Right atrium auricular region (tissue), 2 donors: ENCODE data around the gene SLC25A48. TPM values are rescaled to one million over a fixed set of nuclear protein-coding genes. Genes with fewer than 3 reads are reported as not detected.
A peak's percentile ranks its signal among the peaks of the same experiment; 100 is the strongest.

Source experiments
- DNase-seq: peaks from one replicate; pipeline ENCODE4 v3.0.0-alpha.2; 2019; ENCODE audit warnings: low spot score
- H3K27ac ChIP-seq, 2 donors: fragments of 200-600 bp; sonication (generic); 1 replicate in 1 of 2; 2 replicates in 1 of 2; pipeline ENCODE4 v1.5.1; 2016 to 2019
- H3K27me3 ChIP-seq, 2 donors: fragments of 200-600 bp; sonication (generic); one replicate each; pipeline versions ENCODE4 v1.5.1 to v1.6.0; 2017 to 2019
- H3K36me3 ChIP-seq: fragments of 200-600 bp; sonication (generic); one replicate; pipeline ENCODE4 v1.5.1; 2016
- H3K4me1 ChIP-seq, 2 donors: fragments of 200-600 bp; sonication (generic); one replicate each; pipeline versions ENCODE4 v1.5.1 to v1.6.0; 2017 to 2019
- H3K4me3 ChIP-seq, 2 donors: fragments of 200-600 bp; sonication (generic); 1 replicate in 1 of 2; 2 replicates in 1 of 2; pipeline ENCODE4 v1.5.1; 2017 to 2019; ENCODE audit warnings: mild to moderate bottlenecking in 1 of 2, moderate library complexity in 1 of 2
- H3K9me3 ChIP-seq, 2 donors: fragments of 200-600 bp; sonication (generic); one replicate each; pipeline ENCODE4 v1.5.1; 2019
- CTCF ChIP-seq, 2 donors: fragments of 200-600 bp; sonication (generic); IDR thresholded peaks; one replicate each; pipeline ENCODE4 v1.5.1; 2019; ENCODE audit warnings: antibody characterized with exemption in 2 of 2
- total RNA-seq, 2 donors: library from RNA; depleted of rRNA; stranded (reverse); fragments of >200 nt; gene quantifications; one replicate each; pipeline ENCODE4 v1.1.0, GENCODE V29; 2016

Gene SLC25A48
- total RNA-seq, 2 donors from 2014 or later, result not detected

GRCh38 chr5:135823881-135824280 lies 10.6 kb upstream of the SLC25A48 start:
- DNase-seq, result no peak
- H3K9me3 ChIP-seq, result no peaks in the 10 kb centered on the region
- no peak overlapping the region for H3K4me3 ChIP-seq
- no peaks in the 10 kb centered on the region for H3K27me3 ChIP-seq
- no peaks in the 10 kb centered on the region for H3K36me3 ChIP-seq
- no peaks in the 10 kb centered on the region for H3K4me1 ChIP-seq
- TF ChIP-seq CTCF (IDR thresholded peaks at IDR 0.05), result no peak
- H3K27ac ChIP-seq, result no peak overlapping the region

- H3K9me3 ChIP-seq, result no peaks in the 10 kb centered on the region
- H3K4me3 ChIP-seq, result no peak overlapping the region
- H3K27me3 ChIP-seq, result no peaks in the 10 kb centered on the region
- no peaks in the 10 kb centered on the region for H3K36me3 ChIP-seq
- H3K4me1 ChIP-seq, result no peaks in the 10 kb centered on the region
- no peak for DNase-seq
- no peak for TF ChIP-seq CTCF (IDR thresholded peaks at IDR 0.05)
- no peak overlapping the region for H3K27ac ChIP-seq
Observed at GRCh38 chr5:135824541-135825041, 9.9 kb upstream of the SLC25A48 start.

- no peak overlapping the region for H3K4me3 ChIP-seq
- DNase-seq, result no peak
- H3K9me3 ChIP-seq, result no peaks in the 10 kb centered on the region
- TF ChIP-seq CTCF (IDR thresholded peaks at IDR 0.05), result no peak
- no peaks in the 10 kb centered on the region for H3K27me3 ChIP-seq
- H3K36me3 ChIP-seq, result no peaks in the 10 kb centered on the region
- H3K27ac ChIP-seq, result no peak overlapping the region
- no peaks in the 10 kb centered on the region for H3K4me1 ChIP-seq
Observed at GRCh38 chr5:135825373-135826220, 8.9 kb upstream of the SLC25A48 start.

GRCh38 chr5:135826221-135826525 lies 8.3 kb upstream of the SLC25A48 start:
- Histone ChIP-seq H3K27me3 (no peaks in the 10 kb centered on the region), H3K36me3 (no peaks in the 10 kb centered on the region), H3K4me3 (no peak overlapping the region), H3K9me3 (no peaks in the 10 kb centered on the region), H3K4me1 (no peaks in the 10 kb centered on the region), H3K27ac (no peak overlapping the region)
- no peak for DNase-seq
- TF ChIP-seq CTCF (IDR thresholded peaks at IDR 0.05), result no peak

GRCh38 chr5:135826994-135827671 lies 7.3 kb upstream of the SLC25A48 start:
- Histone ChIP-seq H3K4me1 (no peaks in the 10 kb centered on the region), H3K27me3 (no peaks in the 10 kb centered on the region), H3K4me3 (no peak overlapping the region), H3K9me3 (no peaks in the 10 kb centered on the region), H3K27ac (no peak overlapping the region), H3K36me3 (no peaks in the 10 kb centered on the region)
- DNase-seq, result peak; percentile 38
- TF ChIP-seq CTCF (IDR thresholded peaks at IDR 0.05), result no peak
